Measurements from ENCODE around the gene CLDND2.
"Not testable (repeated sequence)": the region's sequence is repeated elsewhere in the genome, so short reads cannot be mapped to it uniquely, and the experiment has no call there.

DNA sequence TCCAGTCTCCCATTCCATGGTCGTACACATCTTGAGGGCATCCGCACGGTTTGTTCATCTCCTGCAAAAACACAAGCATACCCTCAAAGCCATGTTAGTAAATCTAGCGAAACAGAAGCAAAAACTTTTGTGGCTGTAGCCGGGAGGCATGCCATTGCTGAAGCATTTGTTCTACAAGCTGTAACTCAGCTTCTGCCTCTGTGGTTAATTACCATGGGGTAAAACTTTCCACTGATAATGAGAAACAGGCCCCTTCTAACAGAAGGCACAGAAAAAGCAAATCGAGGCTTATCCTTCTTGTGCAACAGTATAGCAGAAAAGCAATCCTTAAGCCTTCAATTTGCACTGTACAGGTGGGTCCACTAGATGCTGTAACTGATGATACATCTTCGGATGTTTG lies 31.1 kb upstream of the CLDND2 start:
- TF ChIP-seq HDGF (IDR thresholded peaks at IDR 0.05; ENCODE audit: borderline replicate concordance); ZNF384 (IDR thresholded peaks at IDR 0.05); SUZ12 (IDR thresholded peaks at IDR 0.05); SP1 (IDR thresholded peaks at IDR 0.05); CTBP1 (IDR thresholded peaks at IDR 0.05; ENCODE audit: borderline replicate concordance); NFRKB (IDR thresholded peaks at IDR 0.05); L3MBTL2 (conservative IDR thresholded peaks at IDR 0.05); FOXA1 (IDR thresholded peaks at IDR 0.05); TARDBP (IDR thresholded peaks at IDR 0.05); ELF4 (IDR thresholded peaks at IDR 0.05): not testable (repeated sequence)
